Smooth muscle cell of trachea (primary cell): ENCODE results near the gene CREB3L4. TPM values are rescaled to one million over a fixed set of nuclear protein-coding genes. Genes with fewer than 3 reads are reported as not detected.

ENCODE experiments used
- total RNA-seq: library from RNA; depleted of rRNA; stranded (reverse); fragments of >200 nt; gene quantifications from 2 replicates; pipeline ENCODE4 v1.2.1, GENCODE V29; 2014

CREB3L4 gene
- 10.3 and 11.5 TPM in 2 replicates for total RNA-seq

GRCh38 chr1:153967107-153967999 lies at the start of gene CREB3L4:
Gene CREB3L4, plus strand, starts transcription at chr1:153967902. Its CDS starts 624 bp downstream, at chr1:153968526.

GRCh38 chr1:153922972-153923925 lies 44.5 kb upstream of the CREB3L4 start, which contains the start of gene GATAD2B:
Gene GATAD2B, minus strand, starts transcription at chr1:153922972. Its CDS starts 94,625 bp downstream, at chr1:153828347.

GRCh38 chr1:153946622-153947241 lies 21.0 kb upstream of the CREB3L4 start, which contains the start of gene DENND4B:
Gene DENND4B, minus strand, starts transcription at chr1:153946718. Its CDS starts 2,344 bp downstream, at chr1:153944374.

GRCh38 chr1:153958111-153958960 lies 9.4 kb upstream of the CREB3L4 start, which contains the start of gene CRTC2:
Gene CRTC2, minus strand, starts transcription at chr1:153958612. Its CDS starts 115 bp downstream, at chr1:153958497.

GRCh38 chr1:153963030-153963849 lies 4.5 kb upstream of the CREB3L4 start, which contains the start of gene SLC39A1:
Gene SLC39A1, minus strand, starts transcription at chr1:153963537. Its CDS starts 822 bp downstream, at chr1:153962715.

GRCh38 chr1:153977250-153978240 lies 9.8 kb downstream of the CREB3L4 start, which contains the start of gene JTB:
Gene JTB, minus strand, starts transcription at chr1:153977674. Its CDS starts 422 bp downstream, at chr1:153977252.

GRCh38 chr1:153985941-153986761 lies 18.4 kb downstream of the CREB3L4 start, which contains the start of gene RAB13:
Gene RAB13, minus strand, starts transcription at chr1:153986339. Its CDS starts 103 bp downstream, at chr1:153986236.

GRCh38 chr1:153990468-153991150 lies 22.9 kb downstream of the CREB3L4 start, which contains the start of gene RPS27:
Gene RPS27, plus strand, starts transcription at chr1:153990762. Its CDS starts 35 bp downstream, at chr1:153990797.

Other genes starting within 250 kb of the CREB3L4 start
- 45.1 and 52.9 TPM in 2 replicates for gene INTS3, start 239.9 kb upstream of the CREB3L4 start, total RNA-seq
- 18.0 and 35.6 TPM in 2 replicates for gene SLC27A3, start 192.5 kb upstream of the CREB3L4 start, total RNA-seq
- gene GATAD2B, start 44.9 kb upstream of the CREB3L4 start, total RNA-seq, result 4.6 and 6.7 TPM in 2 replicates
- gene DENND4B, start 21.2 kb upstream of the CREB3L4 start, total RNA-seq, result 16.9 and 17.9 TPM in 2 replicates
- 4.2 and 4.6 TPM in 2 replicates for gene CRTC2, start 9.3 kb upstream of the CREB3L4 start, total RNA-seq
- gene SLC39A1, start 4.4 kb upstream of the CREB3L4 start, total RNA-seq, result 136 and 138 TPM in 2 replicates
- 118 and 186 TPM in 2 replicates for gene JTB, start 9.8 kb downstream of the CREB3L4 start, total RNA-seq
- 112 and 119 TPM in 2 replicates for gene RAB13, start 18.4 kb downstream of the CREB3L4 start, total RNA-seq
- gene RPS27, start 22.9 kb downstream of the CREB3L4 start, total RNA-seq, result 996 and 1,067 TPM in 2 replicates
- 0.15 and 0.17 TPM in 2 replicates for gene NUP210L, start 187.2 kb downstream of the CREB3L4 start, total RNA-seq
- gene TPM3, start 224.2 kb downstream of the CREB3L4 start, total RNA-seq, result 377 and 890 TPM in 2 replicates
- gene CFAP141, start 238.4 kb downstream of the CREB3L4 start, total RNA-seq, result not detected in 2 replicates